Activated T-cell treated with anti-CD3 and anti-CD28 coated beads, Interleukin-2, amount 50 U/mL, for 72 hours (primary cell): ENCODE data around the gene PIK3CD. TPM values are rescaled to one million over a fixed set of nuclear protein-coding genes. Genes with fewer than 3 reads are reported as not detected.

Source experiments
- ATAC-seq, 2 donors: fragments of 150-1000 bp; cut with Tn5 transposase; replicated peaks in 1 of 2; 2 replicates each; pipeline ENCODE4 v1.10.0; 2021; ENCODE audit warnings: moderate library complexity in 2 of 2, mild to moderate bottlenecking in 1 of 2
- DNase-seq, 2 donors: peaks; one replicate each; pipeline ENCODE4 v3.0.0; 2021 to 2022; ENCODE audit warnings: mixed read lengths in 1 of 2
- H3K27ac Mint-ChIP-seq: one replicate; pipeline ENCODE4 v1.8.0; 2022; ENCODE audit warnings: mild to moderate bottlenecking, moderate library complexity, mixed read lengths
- H3K27me3 Mint-ChIP-seq: one replicate; pipeline ENCODE4 v1.8.0; 2022; ENCODE audit warnings: low read depth, mixed read lengths
- H3K36me3 Mint-ChIP-seq, 2 donors: one replicate each; pipeline ENCODE4 v1.8.0; 2022; ENCODE audit warnings: mixed read lengths in 2 of 2, mild to moderate bottlenecking in 1 of 2; ENCODE audit not compliant: insufficient read depth in 2 of 2
- H3K4me1 Mint-ChIP-seq: one replicate; pipeline ENCODE4 v1.8.0; 2022; ENCODE audit warnings: low read depth, mixed read lengths
- H3K4me3 Mint-ChIP-seq, 2 donors: one replicate each; pipeline ENCODE4 v1.8.0; 2022; ENCODE audit warnings: mild to moderate bottlenecking in 2 of 2, mixed read lengths in 2 of 2, moderate library complexity in 2 of 2
- H3K9me3 Mint-ChIP-seq, 2 donors: one replicate each; pipeline ENCODE4 v1.8.0; 2022; ENCODE audit warnings: mixed read lengths in 2 of 2
- total RNA-seq, 2 donors: library from RNA; stranded (reverse); gene quantifications; one replicate each; pipeline ENCODE4 v1.2.3, GENCODE V29; 2022

Gene PIK3CD
- total RNA-seq, 2 donors from 2014 or later, result 149 to 162 TPM

GRCh38 chr1:9774712-9775679, 123.5 kb downstream of the PIK3CD start:
- Mint-ChIP-seq H3K4me1 (no peaks in the 10 kb centered on the region), H3K27ac (no peak overlapping the region), H3K9me3 (no peaks in the 10 kb centered on the region), H3K27me3 (no peaks in the 10 kb centered on the region), H3K4me3 (no peak overlapping the region), H3K36me3 (no peaks in the 10 kb centered on the region)
- no peak for ATAC-seq
- no peak for DNase-seq

DNA sequence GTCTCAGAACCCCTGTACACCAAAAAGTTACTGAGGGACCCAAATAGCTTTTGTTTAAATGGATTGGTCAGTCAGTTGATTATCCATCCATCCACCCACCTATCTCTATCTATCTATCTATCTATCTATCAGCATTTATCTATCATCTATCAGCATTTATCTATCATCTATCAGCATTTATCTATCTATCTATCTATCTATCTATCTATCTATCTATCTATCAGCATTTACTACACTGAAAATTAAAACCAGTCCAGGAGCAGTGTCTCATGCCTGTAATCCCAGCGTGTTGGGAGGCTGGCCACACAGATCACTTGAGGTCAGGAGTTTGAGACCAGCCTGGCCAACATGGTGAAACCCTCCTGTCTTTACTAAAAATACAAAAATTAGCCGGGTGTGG, 125.2 kb downstream of the PIK3CD start:
- H3K4me1 Mint-ChIP-seq, result peaks cover 6% of the 10 kb centered on the region
- no peaks in the 10 kb centered on the region for H3K27me3 Mint-ChIP-seq
- no peak for ATAC-seq
- H3K4me3 Mint-ChIP-seq, result no peak overlapping the region
- no peak for DNase-seq
- no peaks in the 10 kb centered on the region for H3K9me3 Mint-ChIP-seq
- no peaks in the 10 kb centered on the region for H3K36me3 Mint-ChIP-seq
- peak overlapping the region; percentile 58 for H3K27ac Mint-ChIP-seq

Other genes with a start within 250 kb of the PIK3CD start
- gene SLC25A33, start 112.3 kb upstream of the PIK3CD start, total RNA-seq, result 1 to 10 TPM; 5.9 to 7.0 TPM
- gene TMEM201, start 62.8 kb upstream of the PIK3CD start, total RNA-seq, result 10 to 100 TPM in 1 of 2 donors, 1 to 10 TPM in 1; 9.3 to 14.0 TPM
- 10 to 100 TPM; 31.7 to 34.1 TPM for gene CLSTN1, start 172.2 kb downstream of the PIK3CD start, total RNA-seq